B cell (primary cell): ENCODE data around the gene ADSS1.

Source experiments
- EZH2 ChIP-seq: IDR thresholded peaks from 2 replicates; pipeline ENCODE4 v1.6.1; 2012; ENCODE audit warnings: borderline replicate concordance, low read depth, mild to moderate bottlenecking, moderate library complexity, low read length; ENCODE audit not compliant: insufficient read depth, poor library complexity, severe bottlenecking
- TF ChIP-seq, protein P1 (sequence below): fragments of 200-600 bp; IDR thresholded peaks from one replicate; pipeline ENCODE4 v1.8.0; 2022; ENCODE audit warnings: antibody characterized with exemption, mild to moderate bottlenecking

DNA sequence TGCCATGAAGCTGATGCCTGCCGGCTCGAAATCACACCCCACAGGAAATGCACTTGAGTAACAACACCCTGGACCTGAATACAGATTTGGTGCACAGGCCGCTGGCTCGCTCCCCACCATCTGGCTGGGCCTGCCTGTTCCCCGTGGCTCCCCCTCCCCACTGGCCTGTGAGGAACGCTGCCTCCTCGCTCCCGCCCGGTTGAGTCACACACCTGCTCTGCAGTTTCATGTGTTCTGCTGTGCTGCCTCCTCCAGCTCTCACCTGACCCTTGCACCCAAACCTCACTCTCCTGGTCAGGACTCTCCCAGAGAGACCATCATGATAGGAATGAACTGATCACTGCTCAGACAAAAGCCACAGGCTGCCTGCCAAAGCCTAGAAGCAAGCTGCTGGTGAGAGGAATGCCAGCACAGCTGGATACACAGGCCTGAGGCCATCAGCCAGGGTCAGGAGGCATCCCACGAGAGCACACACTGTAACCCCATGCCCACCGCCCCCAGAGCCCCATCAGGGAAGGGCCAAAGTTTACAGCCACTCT lies 25.2 kb downstream of the ADSS1 start:
- TF ChIP-seq, protein P1, sequence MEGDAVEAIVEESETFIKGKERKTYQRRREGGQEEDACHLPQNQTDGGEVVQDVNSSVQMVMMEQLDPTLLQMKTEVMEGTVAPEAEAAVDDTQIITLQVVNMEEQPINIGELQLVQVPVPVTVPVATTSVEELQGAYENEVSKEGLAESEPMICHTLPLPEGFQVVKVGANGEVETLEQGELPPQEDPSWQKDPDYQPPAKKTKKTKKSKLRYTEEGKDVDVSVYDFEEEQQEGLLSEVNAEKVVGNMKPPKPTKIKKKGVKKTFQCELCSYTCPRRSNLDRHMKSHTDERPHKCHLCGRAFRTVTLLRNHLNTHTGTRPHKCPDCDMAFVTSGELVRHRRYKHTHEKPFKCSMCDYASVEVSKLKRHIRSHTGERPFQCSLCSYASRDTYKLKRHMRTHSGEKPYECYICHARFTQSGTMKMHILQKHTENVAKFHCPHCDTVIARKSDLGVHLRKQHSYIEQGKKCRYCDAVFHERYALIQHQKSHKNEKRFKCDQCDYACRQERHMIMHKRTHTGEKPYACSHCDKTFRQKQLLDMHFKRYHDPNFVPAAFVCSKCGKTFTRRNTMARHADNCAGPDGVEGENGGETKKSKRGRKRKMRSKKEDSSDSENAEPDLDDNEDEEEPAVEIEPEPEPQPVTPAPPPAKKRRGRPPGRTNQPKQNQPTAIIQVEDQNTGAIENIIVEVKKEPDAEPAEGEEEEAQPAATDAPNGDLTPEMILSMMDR: no peak
- no peak for TF ChIP-seq EZH2
